Measurements from ENCODE around the gene KREMEN1. TPM values are rescaled to one million over a fixed set of nuclear protein-coding genes. Genes with fewer than 3 reads are reported as not detected.

The KREMEN1 gene
- total RNA-seq, 3 donors from 2014 or later: 18.3 to 35.1 (median 28.6) TPM

DNA sequence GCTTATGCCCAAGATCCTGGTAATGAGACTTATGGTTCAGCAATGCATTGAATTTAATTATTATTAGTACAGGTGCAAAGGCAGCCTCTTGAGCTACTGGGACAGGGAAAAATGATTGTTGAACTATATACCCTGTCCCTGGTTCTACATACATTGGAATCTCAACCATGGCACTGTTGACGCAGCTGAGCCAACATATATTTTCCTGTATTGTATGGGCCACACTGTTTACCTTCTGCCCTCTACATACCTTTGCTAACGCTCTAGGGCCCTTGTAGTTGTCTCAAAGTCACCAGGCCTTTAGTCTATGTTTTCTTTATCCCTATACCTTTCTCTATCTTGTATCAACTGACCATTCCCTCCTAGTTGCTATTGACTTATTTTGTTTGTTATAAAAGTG lies 22.6 kb downstream of the KREMEN1 start:
- no peak overlapping the region for H3K4me3 ChIP-seq
- no peak for DNase-seq
- intact Hi-C loops (cut with DNase I, micrococcal nuclease): no loop called here
- no peak for TF ChIP-seq CTCF (IDR thresholded peaks at IDR 0.05)
- no peaks in the 10 kb centered on the region for H3K36me3 ChIP-seq (ENCODE audit: low read depth)
- no peaks in the 10 kb centered on the region for H3K9me3 ChIP-seq
- peaks cover 6% of the 10 kb centered on the region for H3K4me1 ChIP-seq (ENCODE audit: low read depth)
- ATAC-seq: peak; percentile 37

GRCh38 chr22:29096736-29097669 lies 24.2 kb downstream of the KREMEN1 start:
- intact Hi-C loops (cut with DNase I, micrococcal nuclease): no loop called here
- no peak for DNase-seq
- no peak for TF ChIP-seq CTCF (IDR thresholded peaks at IDR 0.05)

GRCh38 chr22:29098296-29098695 lies 25.5 kb downstream of the KREMEN1 start:
- DNase-seq (no peak), ATAC-seq (no peak)
- H3K36me3 ChIP-seq (ENCODE audit: low read depth): no peaks in the 10 kb centered on the region
- TF ChIP-seq CTCF (IDR thresholded peaks at IDR 0.05): no peak
- intact Hi-C loops (cut with DNase I, micrococcal nuclease): no loop called here
- peaks cover under 1% of the 10 kb centered on the region for H3K4me1 ChIP-seq (ENCODE audit: low read depth)
- H3K9me3 ChIP-seq: no peaks in the 10 kb centered on the region
- no peak overlapping the region for H3K4me3 ChIP-seq

More at GRCh38 chr22:29096736-29097669, 24.2 kb downstream of the KREMEN1 start:
- Histone ChIP-seq H3K4me3 (no peak overlapping the region), H3K4me1 (ENCODE audit: low read depth) (peaks cover 6% of the 10 kb centered on the region), H3K36me3 (ENCODE audit: low read depth) (no peaks in the 10 kb centered on the region), H3K9me3 (no peaks in the 10 kb centered on the region)
- peak; percentile 66 for ATAC-seq

DNA sequence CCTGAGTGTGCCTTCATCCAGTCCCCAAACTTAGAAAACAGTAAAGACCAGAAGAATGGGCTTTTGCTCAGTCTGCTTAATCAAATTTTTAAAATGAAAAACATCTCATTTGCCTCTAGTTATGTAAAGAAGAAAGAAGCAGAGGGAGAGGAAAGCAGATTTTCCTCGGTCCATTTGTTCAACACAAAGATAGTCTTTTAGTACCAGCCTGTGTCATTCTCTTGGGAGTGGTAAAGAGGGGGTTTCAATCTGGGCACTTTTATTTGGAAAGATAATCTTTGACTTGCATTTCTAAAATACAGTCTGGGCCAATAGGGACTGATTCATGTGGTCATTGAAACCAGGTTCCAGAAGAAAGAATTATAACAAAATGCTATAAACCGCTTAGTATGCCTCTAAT lies 29.5 kb downstream of the KREMEN1 start:
- Histone ChIP-seq H3K9me3 (no peaks in the 10 kb centered on the region), H3K4me1 (ENCODE audit: low read depth) (no peaks in the 10 kb centered on the region), H3K36me3 (ENCODE audit: low read depth) (no peaks in the 10 kb centered on the region), H3K4me3 (no peak overlapping the region)
- no peak for ATAC-seq
- DNase-seq: no peak
- intact Hi-C loops (cut with DNase I, micrococcal nuclease): no loop called here
- no peak for TF ChIP-seq CTCF (IDR thresholded peaks at IDR 0.05)

DNA sequence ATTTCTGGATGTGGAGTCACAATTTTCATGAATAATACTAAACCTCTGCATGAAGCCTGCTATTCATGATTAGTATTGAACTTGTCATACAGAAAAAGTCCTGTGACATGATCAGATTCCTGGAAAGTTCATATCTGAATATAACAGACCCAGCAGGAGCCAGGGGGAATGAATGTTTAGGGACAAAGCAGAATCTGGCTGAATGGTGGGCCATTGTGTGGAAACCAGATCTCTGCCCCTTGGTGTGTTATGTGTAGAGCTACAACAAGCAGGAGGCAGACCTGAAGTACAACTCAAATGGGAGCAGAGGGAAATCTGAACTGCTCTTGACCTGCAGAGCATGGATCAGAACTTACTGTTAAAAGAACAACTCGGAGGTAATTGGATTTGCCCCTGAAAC lies 30.3 kb downstream of the KREMEN1 start:
- intact Hi-C loops (cut with DNase I, micrococcal nuclease): no loop called here
- Histone ChIP-seq H3K9me3 (no peaks in the 10 kb centered on the region), H3K4me1 (ENCODE audit: low read depth) (no peaks in the 10 kb centered on the region), H3K4me3 (no peak overlapping the region), H3K36me3 (ENCODE audit: low read depth) (no peaks in the 10 kb centered on the region)
- no peak for TF ChIP-seq CTCF (IDR thresholded peaks at IDR 0.05)
- DNase-seq (no peak), ATAC-seq (no peak)
